Hepatocyte (in vitro differentiated cells): ENCODE measurements around the gene SH2D7. TPM values are rescaled to one million over a fixed set of nuclear protein-coding genes. Genes with fewer than 3 reads are reported as not detected.

ENCODE experiments used
- DNase-seq: peaks from one replicate; pipeline ENCODE4 v3.0.0-alpha.2; 2016; ENCODE audit warnings: low spot score
- H2AFZ ChIP-seq: fragments of 200-600 bp; sonication (generic); 2 replicates; pipeline ENCODE4 v1.6.0; 2016; ENCODE audit warnings: antibody characterized with exemption, mild to moderate bottlenecking
- H3K27ac ChIP-seq: fragments of 200-600 bp; sonication (generic); 2 replicates; pipeline ENCODE4 v1.5.1; 2016; ENCODE audit warnings: mild to moderate bottlenecking
- H3K27me3 ChIP-seq: fragments of 200-600 bp; sonication (generic); 2 replicates; pipeline ENCODE4 v1.6.1; 2016
- H3K36me3 ChIP-seq: fragments of 200-600 bp; sonication (generic); replicated peaks from 2 replicates; pipeline ENCODE4 v1.5.1; 2016; ENCODE audit warnings: low read depth; ENCODE audit not compliant: insufficient read depth
- H3K4me1 ChIP-seq: fragments of 200-600 bp; sonication (generic); 2 replicates; pipeline ENCODE4 v1.5.1; 2016; ENCODE audit warnings: mild to moderate bottlenecking, moderate library complexity; ENCODE audit not compliant: insufficient read depth
- H3K4me2 ChIP-seq: fragments of 200-600 bp; sonication (generic); 2 replicates; pipeline ENCODE4 v1.6.0; 2016
- H3K4me3 ChIP-seq: fragments of 200-600 bp; sonication (generic); 2 replicates; pipeline ENCODE4 v1.5.1; 2016; ENCODE audit warnings: mild to moderate bottlenecking
- H3K79me2 ChIP-seq: fragments of 200-600 bp; sonication (generic); 2 replicates; pipeline ENCODE4 v1.6.0; 2017; ENCODE audit warnings: mild to moderate bottlenecking
- H3K9me2 ChIP-seq: fragments of 200-600 bp; sonication (generic); replicated peaks from 2 replicates; pipeline ENCODE4 v1.6.0; 2017; ENCODE audit warnings: mild to moderate bottlenecking; ENCODE audit not compliant: insufficient read depth
- H3K9me3 ChIP-seq: fragments of 200-600 bp; sonication (generic); 2 replicates; pipeline ENCODE4 v1.5.1; 2016; ENCODE audit warnings: low read depth, mild to moderate bottlenecking
- H4K20me1 ChIP-seq: fragments of 200-600 bp; sonication (generic); 2 replicates; pipeline ENCODE4 v1.6.0; 2016; ENCODE audit warnings: mild to moderate bottlenecking; ENCODE audit not compliant: insufficient read depth, poor library complexity, severe bottlenecking
- CTCF ChIP-seq: fragments of 200-600 bp; sonication (generic); IDR thresholded peaks from 2 replicates; pipeline ENCODE4 v1.5.1; 2016; ENCODE audit warnings: antibody characterized with exemption, mild to moderate bottlenecking; ENCODE audit not compliant: poor library complexity
- EZH2 ChIP-seq: fragments of 200-600 bp; sonication (generic); IDR thresholded peaks from 2 replicates; pipeline ENCODE4 v1.6.1; 2016; ENCODE audit warnings: antibody characterized with exemption, mild to moderate bottlenecking, borderline replicate concordance
- EZH2phosphoT487 ChIP-seq: fragments of 200-600 bp; sonication (generic); IDR thresholded peaks from one replicate; pipeline ENCODE4 v1.6.1; 2018; ENCODE audit warnings: antibody characterized with exemption, mild to moderate bottlenecking, low read depth, moderate library complexity; ENCODE audit not compliant: unreplicated experiment, severe bottlenecking
- WGBS: methylation state at CpG from one replicate; pipeline ENCODE4 v1.1.6; 2016; ENCODE audit warnings: low lambda C conversion rate; ENCODE audit errors: missing lambda C conversion rate; 5-methylcytosine and 5-hydroxymethylcytosine counted together
- polyA plus RNA-seq: library from polyadenylated mRNA; unstranded; fragments of >200 nt; fragmentation: Nextera tagmentation; extraction: Ambion mirVana; gene quantifications from 2 replicates; pipeline ENCODE4 v1.2.1, GENCODE V29; 2016
- total RNA-seq: library from RNA; depleted of rRNA; stranded (reverse); fragments of >200 nt; gene quantifications from 2 replicates; pipeline ENCODE4 v1.2.3, GENCODE V29; 2014

Gene SH2D7
- total and polyA plus RNA-seq, 2 experiments from 2014 or later: 0.22 TPM; not detected in 1

GRCh38 chr15:78140292-78140691 lies 47.9 kb downstream of the SH2D7 start:
- no peak overlapping the region for H3K4me3 ChIP-seq

DNA sequence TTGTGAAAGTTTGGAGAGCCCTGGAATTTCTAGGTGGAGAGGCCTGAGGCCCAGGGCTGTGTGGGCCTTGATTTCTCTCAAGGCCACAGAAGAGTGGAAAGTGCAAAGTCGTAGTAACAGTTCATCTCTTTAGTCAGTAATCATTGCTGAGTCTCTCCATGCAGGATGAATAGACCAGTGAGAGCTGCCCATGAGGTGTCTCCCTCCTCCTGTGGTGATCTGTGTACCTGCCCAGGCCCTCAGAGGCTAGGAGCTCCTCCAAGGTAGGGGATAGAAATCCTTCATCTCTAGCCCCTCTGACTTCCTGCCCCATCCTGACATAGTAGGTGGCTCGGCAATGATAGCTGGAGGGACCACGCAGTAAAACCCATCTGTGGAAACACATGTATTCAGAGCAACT lies 50.0 kb downstream of the SH2D7 start:
- no peak for TF ChIP-seq EZH2phosphoT487
- no peak for TF ChIP-seq EZH2
- no peak for TF ChIP-seq CTCF
- H2AFZ ChIP-seq: no peak overlapping the region
- no peaks in the 10 kb centered on the region for H3K9me3 ChIP-seq
- no peak overlapping the region for H3K4me3 ChIP-seq
- H3K27me3 ChIP-seq: no peaks in the 10 kb centered on the region
- H3K4me1 ChIP-seq: peaks cover 20% of the 10 kb centered on the region
- H4K20me1 ChIP-seq: no peaks in the 10 kb centered on the region
- H3K27ac ChIP-seq: no peak overlapping the region
- WGBS: 90% methylated on average over 3 of the region's 3 CpGs
- H3K36me3 ChIP-seq: no peaks in the 10 kb centered on the region
- H3K79me2 ChIP-seq: no peaks in the 10 kb centered on the region
- H3K9me2 ChIP-seq: no peaks in the 10 kb centered on the region
- no peak for DNase-seq
- H3K4me2 ChIP-seq: no peak overlapping the region

More at GRCh38 chr15:78140292-78140691, 47.9 kb downstream of the SH2D7 start:
- Histone ChIP-seq H4K20me1 (no peaks in the 10 kb centered on the region), H3K27me3 (no peaks in the 10 kb centered on the region), H3K4me2 (peak overlapping the region; percentile 0), H3K9me2 (no peaks in the 10 kb centered on the region), H3K4me1 (peaks cover 18% of the 10 kb centered on the region), H3K79me2 (no peaks in the 10 kb centered on the region), H3K36me3 (no peaks in the 10 kb centered on the region), H3K27ac (peak overlapping the region; percentile 82), H3K9me3 (no peaks in the 10 kb centered on the region), H2AFZ (no peak overlapping the region)
- TF ChIP-seq CTCF: no peak
- TF ChIP-seq EZH2phosphoT487: no peak
- TF ChIP-seq EZH2: no peak
- DNase-seq: no peak

DNA sequence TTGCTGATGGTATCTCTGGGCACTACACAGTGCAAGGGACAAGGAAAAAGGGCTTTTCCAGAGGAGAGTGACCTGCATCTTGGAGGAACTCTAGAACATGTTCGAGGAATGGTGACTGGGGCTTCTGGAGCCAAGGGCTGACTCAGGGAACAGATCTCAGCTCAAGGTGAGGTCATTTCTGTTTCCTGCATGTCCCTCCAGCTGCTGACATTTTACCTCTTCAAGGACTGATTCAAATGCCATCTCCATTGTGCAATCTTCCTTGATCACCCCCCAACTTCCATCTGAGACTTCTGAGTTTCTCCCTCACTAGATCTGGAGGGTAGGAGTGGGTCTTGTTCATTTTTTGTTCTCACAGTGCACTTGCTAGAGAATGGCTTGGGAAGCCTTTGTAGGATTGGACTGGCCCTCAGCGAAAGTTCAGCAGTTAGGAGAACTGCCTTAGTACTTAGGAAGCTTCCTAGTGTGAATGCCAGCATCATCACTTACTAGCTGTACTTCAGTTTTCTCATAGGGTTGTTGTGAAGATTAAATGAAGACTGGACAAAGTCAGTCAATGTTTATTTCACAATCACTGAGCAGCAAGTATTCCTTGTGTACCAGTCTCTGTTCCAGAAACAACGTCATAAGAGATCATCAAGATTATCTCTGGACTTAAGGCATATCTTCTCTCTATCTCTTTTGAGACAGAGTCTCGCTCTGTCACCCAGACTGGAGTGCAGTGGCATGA lies 54.2 kb downstream of the SH2D7 start:
- Histone ChIP-seq H3K4me3 (no peak overlapping the region), H4K20me1 (no peaks in the 10 kb centered on the region), H3K9me2 (no peaks in the 10 kb centered on the region), H3K27me3 (no peaks in the 10 kb centered on the region), H3K4me1 (peaks cover 11% of the 10 kb centered on the region), H3K27ac (peak overlapping the region; percentile 81), H2AFZ (no peak overlapping the region), H3K9me3 (no peaks in the 10 kb centered on the region), H3K79me2 (peaks cover 23% of the 10 kb centered on the region), H3K36me3 (no peaks in the 10 kb centered on the region), H3K4me2 (no peak overlapping the region)
- no peak for DNase-seq
- TF ChIP-seq EZH2phosphoT487 (no peak), CTCF (no peak), EZH2 (no peak)
- 82% methylated on average over 4 of the region's 4 CpGs for WGBS

GRCh38 chr15:78147566-78147965 lies 55.2 kb downstream of the SH2D7 start:
- Histone ChIP-seq H3K36me3 (no peaks in the 10 kb centered on the region), H4K20me1 (no peaks in the 10 kb centered on the region), H3K27me3 (no peaks in the 10 kb centered on the region), H3K4me3 (no peak overlapping the region), H3K4me1 (peaks cover 11% of the 10 kb centered on the region), H3K27ac (peak overlapping the region; percentile 81), H3K9me2 (no peaks in the 10 kb centered on the region), H3K79me2 (peaks cover 32% of the 10 kb centered on the region), H3K9me3 (no peaks in the 10 kb centered on the region), H2AFZ (no peak overlapping the region), H3K4me2 (no peak overlapping the region)
- TF ChIP-seq EZH2phosphoT487 (no peak), EZH2 (no peak), CTCF (no peak)
- no peak for DNase-seq
- WGBS: 92% methylated on average over 6 of the region's 6 CpGs
